GM10847 (cell line): Measurements from ENCODE around the gene MYBBP1A.

ENCODE experiments used
- POLR2A ChIP-seq: IDR thresholded peaks from 2 replicates; pipeline ENCODE4 v1.6.1; 2011; ENCODE audit not compliant: insufficient read length; ENCODE audit errors: extremely low read depth

The MYBBP1A gene

DNA sequence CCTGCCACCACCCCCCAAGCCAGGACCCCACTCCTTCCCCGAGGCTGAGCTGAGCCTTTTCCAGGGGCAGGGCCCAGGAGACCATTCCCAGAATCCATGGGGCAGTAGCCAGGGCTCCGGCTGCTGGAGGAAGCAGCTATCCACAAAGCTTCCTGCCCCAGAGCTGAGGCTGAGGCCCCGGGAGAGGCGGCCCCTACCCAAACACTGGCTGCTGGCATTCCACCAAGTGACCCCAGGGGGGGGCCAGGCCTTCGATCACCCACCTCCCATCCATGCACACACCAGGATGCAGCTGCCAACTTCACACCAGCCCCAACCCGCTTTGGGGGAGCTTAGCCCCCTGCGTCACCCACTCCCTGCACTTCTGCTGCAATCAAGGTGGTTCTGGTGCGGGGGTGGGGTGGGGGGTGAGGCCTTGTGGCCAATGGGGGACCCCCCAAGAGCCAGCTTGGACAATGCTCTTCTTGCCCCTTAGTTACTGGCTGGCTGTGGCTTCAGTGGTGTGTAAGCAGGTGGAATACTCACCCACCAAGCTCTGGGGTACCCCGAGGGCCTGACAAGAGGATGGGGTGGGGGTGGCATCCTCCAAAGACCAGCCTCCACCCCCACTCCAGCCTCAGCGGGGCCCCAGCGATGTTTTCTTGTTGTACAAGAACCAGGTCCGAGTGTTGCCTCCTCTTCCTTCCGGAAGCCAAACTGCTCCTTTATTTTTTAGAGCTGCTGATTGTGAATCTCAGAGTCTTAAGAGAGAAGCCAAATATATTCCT is 16.8 kb downstream of the MYBBP1A start:
- no peak for TF ChIP-seq POLR2A

DNA sequence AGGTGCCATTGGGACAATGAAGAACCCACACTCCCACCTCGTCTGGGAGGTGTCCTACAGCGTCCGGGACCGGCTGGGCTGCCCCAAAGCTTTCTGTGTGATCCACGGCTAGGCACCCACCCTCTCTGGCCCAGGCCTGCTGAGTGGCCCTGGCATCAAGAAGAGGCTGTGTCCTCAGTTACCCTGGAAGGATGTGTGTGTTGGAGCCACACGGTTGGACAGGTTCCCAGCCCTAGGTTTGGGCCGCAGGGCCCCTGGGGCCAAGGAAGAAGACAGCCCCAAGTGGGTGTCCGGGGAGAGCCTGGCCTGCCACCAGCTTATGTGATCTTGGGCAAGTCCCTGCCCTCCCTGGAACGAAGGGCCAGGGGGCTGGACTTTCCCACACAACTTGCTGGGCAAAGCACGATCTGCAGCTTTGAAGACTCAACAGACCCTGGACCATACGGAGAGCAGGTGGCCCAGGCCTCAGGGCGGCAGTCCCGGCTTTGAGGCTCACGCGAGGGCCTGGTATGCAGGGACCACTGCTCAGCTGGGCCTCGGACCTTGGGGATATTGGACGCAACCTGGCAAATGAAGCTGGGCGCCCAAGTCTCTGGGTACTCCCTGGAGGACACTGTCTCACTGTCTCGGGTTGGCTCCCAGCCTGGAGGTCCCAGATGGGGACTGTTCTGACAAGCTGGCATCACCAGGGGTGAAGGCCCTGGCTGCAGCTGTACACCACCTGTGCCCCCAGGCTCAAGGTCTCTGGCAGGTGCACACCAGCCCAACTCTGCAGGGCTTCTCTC is 17.5 kb downstream of the MYBBP1A start:
- TF ChIP-seq POLR2A = no peak

DNA sequence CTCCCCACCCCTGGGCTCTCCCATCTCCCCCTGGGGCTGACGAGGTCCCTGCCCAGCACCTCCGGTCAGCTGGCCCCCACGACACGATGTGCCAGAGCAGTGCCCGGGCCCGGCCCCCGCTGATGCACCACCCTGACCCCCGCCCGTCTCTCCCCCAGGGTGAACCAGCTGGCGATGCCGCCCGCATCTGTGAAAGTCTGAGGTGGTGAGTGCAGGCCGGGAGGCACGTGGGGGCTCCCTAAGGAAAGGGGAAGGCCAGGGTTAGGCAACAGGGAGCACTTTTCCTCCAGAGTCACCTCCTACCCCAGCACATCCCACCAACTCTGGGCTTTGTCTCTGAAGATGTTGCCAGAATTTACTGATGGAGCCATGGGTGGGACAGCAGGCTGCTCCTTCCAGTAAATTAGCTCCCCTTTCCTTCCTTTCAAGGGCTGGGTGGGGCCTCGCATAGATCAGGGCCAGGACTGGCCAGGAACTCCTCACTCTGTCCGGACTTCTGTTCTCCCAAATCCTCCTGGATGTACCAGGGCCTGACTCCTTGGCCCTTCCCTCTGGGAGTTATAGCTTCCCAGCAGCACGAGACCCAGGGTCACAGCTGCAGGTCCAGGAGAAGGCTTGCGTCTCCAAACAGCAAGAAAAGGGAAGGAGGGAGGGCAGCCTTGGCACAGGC is 18.3 kb downstream of the MYBBP1A start:
- TF ChIP-seq POLR2A = no peak

DNA sequence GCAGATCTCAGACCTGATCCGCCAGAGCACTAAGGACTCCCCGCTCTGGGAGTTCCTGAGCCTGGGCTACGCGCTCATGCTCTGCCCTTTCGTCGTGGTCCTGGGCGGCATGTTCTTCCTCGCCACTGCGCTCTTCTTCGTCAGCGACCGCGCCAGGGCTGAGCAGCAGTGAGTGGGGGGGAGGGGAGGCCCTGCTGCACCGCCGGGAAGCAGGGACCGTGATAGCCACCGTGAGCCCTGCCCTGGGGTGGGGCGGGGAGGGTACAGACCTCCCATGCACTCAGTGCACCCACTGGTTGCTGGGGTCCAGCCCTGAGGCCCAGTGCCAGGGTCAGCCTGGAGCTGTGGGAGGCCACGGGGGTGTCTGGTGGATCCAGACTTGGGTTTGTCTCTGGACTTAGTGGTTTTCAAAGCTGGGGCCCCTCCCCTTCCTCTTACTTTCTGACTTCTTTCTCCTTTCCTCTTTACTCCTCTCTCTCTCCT is 18.9 kb downstream of the MYBBP1A start:
- no peak for TF ChIP-seq POLR2A

DNA sequence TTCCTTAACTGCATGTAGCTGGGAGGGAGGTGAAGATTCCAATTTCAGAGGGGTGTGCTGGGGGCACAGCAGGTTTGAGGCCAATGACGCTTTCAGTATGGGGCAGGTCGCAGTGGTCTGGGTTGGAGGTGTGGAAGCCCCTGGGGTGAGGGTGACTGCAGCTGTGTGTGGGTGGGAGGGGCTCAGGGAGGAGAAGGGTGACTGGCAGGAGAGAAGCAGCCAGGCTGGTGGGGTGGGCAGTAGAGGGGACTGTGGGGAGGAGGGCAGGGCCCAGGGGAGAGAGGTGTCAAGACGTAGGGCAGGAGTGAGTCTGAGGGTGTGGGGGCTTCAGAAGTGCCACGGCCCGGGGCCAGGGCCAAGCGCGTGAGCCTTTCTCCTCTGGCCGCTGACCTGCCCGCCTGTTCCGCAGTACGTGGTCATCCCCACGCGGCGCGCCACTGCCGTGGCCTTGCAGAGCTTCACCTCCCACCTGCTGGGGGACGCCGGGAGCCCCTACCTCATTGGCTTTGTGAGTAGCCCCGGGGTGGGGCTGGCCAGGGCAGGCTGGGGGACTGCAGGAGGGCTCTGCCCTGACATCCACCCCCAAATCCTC is 19.4 kb downstream of the MYBBP1A start:
- no peak for TF ChIP-seq POLR2A

DNA sequence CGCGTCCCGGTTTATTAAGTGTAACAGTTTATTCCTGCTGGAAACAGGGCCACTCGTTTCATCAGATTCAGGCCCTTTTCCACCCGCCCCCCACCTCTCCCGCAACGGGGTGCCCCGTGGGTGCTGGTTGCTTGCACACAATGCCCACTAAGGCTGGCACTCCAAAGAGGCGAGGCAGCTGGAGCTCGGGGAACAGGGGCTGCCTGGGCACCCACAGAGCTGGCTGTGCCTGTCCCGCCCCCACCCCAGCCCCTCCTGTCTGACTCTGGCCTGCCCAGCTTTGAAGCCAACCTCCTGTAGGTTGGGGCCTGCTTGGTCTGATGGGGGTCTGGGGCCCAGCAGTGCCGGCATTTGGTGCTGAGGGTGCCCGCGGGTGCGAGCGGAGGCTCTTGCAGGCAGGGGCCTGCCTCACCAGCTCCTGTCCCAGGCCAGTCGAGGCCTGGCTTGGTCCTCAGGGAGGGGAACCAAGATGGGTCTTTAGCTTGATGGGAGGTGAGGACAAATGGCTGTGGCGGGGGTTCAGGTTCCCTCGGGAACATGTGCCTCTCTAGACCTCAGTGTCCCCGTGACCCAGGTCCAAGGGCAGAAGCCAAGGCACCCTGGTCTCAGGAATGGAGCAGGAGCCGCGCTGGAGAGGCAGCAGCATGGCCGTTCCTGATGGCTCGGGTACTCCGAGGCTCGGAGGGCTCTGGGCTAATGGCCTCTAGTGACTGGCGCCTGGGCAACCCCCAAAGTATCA is 20.1 kb downstream of the MYBBP1A start:
- TF ChIP-seq POLR2A = no peak

DNA sequence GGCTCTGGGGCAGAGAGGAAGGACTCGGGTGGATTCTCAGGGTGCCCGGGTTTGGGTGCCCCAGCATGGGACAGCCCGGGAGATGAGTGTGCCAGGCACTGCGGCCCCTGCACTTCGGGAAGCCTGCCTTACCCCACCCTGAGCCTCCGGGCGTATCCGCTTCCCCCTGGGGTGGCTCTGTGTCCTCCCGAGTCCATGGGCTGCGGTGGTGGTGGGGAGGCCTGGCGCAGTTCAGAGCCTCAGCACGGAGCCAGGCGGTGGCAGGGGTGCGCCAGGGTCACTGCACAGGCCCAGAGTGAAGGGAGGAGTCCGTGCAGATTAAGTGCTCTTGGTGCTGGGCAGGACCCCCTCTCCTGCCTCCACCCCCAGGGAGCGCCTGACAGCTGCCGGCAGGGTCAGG is 20.7 kb downstream of the MYBBP1A start:
- TF ChIP-seq POLR2A = no peak

DNA sequence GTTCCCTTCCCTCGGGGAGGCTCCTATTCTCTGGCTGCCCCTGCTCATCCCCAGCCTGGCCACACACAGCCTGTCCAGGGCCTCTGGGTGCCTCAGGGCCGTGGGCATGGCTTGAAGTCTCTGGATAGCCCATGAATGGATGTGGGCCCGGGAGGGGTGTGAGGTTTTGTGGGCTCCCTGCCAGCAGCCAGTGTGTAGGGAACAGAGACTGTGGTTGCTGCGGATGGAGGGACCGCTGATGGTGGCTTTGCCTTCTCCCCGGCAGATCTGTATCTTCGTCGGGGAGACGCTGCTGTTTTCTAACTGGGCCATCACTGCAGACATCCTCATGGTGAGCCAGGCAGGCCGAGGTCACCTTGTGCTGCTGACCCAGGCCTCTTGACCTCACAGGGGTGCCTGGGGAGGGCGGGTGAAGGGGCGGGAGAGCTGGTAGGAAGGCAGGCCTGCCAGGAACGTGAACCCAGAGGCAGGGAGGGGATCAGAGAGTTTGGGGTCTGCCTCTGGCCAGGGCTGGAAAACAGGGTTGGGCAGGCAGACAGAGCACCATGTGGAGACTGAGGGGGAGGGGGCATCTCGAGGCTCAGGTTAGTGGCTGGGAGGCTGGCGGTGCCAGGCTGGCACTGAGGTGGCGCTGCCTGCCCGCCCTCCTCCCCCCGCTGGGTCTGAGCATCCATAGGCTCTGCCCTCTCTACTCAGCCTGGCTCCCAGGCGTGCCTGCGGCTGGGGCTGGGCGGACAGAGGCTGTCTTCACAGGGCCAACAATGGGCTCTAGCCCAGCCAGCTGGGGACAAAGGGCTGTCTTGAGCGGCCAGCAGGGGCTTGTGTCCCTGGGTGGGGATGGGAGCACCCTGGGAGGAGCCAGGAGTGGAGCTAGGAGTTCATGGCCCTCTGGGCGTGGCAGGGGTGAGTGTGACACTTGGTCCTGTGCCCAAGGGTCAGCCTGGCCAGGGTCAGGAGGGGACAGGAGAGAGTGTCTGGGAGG is 21.4 kb downstream of the MYBBP1A start:
- no peak for TF ChIP-seq POLR2A

DNA sequence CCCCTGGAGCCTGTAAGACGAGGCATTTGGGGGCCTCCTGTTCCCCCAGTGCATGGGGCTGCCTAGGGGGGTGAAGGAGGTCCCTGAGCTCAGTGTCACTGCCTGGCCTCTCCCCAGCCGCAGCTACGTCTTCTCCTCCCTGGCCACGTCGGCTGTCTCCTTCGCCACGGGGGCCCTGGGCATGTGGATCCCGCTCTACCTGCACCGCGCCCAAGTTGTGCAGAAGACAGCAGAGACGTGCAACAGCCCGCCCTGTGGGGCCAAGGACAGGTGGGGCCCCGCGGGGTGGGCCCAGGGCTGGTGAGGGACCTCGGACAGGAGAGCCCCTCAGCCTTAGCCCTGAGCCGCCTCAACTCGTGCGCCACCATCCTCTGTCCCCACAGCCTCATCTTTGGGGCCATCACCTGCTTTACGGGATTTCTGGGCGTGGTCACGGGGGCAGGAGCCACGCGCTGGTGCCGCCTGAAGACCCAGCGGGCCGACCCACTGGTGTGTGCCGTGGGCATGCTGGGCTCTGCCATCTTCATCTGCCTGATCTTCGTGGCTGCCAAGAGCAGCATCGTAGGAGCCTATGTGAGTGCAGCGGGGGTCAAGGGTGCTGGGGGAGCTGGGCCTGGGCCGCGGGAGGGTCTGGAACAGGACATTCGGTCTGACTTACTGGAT is 22.2 kb downstream of the MYBBP1A start:
- no peak for TF ChIP-seq POLR2A

DNA sequence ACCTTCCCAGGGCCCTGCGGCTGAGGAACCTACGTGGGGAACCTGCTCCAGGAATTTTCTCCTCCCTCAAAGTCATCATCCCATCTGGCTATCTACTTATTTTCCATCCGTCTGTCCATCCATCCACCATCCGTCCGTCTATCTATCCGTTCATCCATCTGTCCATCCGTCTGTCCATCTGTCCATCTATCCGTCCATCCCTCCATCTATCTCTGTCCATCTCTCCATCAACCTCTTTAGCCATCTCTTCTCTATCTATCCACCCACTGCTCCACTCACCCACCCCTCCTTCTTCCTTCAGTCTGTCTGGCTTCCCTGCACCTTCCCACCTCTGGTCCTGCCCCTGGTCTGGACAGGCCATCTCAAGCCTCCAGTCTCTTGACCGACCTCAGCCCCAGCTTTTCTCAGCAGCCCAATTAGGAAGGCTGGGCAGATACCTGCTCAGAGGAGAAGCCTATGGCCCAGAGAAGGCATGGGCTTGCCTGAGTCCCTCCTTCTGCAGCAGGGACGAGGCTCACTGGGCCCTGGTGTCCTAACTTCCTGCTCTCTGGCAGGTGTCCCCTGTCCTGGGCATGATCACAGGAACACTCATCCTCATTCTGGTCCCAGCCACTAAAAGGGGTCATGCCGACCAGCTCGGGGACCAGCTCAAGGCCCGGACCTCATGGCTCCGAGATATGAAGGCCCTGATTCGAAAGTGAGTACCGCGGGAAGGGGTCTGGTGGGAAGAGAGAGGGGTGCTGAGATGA is 23.0 kb downstream of the MYBBP1A start:
- TF ChIP-seq POLR2A = no peak

DNA sequence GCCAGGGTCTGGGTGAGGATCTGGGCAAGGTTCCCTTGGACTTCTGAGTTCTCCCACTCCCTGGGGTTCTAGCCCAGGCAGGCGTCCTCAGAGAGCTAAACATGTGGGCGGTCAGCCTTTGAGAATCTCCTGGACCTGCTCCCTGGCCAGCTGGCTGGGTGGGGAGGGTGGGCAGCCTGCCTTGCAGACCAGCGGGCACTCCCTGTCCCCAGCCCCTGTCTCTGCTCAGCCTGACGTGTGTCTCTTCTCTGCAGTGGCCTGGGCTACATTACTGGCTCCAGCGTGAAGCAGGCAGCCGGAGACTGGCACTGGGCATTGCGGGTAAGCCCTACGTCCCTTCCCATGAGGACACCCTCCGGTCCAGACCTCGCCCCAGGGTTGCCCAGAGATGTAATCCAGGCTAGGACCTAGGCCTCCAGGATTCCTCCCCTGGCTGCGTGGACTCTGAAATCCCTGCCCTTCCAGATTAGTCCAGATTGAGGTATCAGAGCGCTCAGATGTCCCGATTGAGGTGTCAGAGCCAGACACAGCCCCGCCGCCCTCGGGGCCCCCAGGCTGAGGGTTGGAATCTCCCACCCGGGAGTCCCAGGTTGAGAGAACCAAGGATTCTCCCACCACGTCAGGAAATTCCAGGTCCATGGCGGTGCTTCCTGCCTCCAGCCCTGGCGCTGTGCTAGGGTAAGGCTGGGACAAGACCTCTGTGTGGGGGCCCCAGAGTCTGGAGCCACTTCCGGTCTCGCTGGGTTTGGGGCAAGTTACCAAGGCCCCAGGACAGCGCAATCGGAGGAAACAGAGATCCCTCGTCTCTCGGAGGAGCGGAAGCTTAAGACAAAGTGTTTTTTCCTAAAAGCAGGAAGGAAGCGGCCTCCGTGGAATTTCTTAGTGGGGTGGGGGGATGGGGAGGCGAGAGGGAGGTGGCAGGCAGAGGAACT is 24.1 kb downstream of the MYBBP1A start:
- TF ChIP-seq POLR2A = no peak

DNA sequence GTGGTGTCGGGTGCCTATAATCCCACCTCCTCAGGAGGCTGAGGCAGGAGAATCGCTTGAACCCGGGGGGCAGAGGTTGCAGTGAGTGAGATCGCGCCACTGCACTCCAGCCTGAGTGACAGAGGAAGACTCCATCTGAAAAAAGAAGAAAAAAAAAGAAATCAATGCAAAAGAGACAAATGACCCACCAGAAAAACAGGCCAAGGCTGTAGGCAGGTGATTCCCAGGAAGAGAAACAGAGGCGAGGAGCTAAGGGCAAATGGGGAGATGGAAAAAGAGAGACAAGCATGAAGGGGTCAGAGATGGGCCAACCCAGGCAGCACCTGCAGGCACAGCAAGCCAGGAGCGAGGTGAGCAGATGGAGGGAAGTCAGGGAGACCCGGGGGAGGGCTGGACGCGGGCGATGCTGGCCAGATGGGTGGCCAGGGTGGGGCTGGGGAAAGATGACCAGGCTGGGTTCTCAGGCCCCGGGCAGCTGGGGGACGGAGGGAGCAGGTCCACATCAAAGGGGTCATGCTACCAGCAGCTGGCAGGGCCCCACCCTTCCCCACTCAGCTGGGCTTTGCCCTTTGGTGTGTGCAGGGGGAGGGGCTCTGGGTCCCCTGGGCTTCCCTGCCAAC is 25.5 kb downstream of the MYBBP1A start:
- TF ChIP-seq POLR2A = no peak
